ENCODE data around the gene SIK3. TPM values are rescaled to one million over a fixed set of nuclear protein-coding genes. Genes with fewer than 3 reads are reported as not detected.

The SIK3 gene
- total and polyA plus RNA-seq, 12 donors, result 11.7 to 176 (median 25.2) TPM

DNA sequence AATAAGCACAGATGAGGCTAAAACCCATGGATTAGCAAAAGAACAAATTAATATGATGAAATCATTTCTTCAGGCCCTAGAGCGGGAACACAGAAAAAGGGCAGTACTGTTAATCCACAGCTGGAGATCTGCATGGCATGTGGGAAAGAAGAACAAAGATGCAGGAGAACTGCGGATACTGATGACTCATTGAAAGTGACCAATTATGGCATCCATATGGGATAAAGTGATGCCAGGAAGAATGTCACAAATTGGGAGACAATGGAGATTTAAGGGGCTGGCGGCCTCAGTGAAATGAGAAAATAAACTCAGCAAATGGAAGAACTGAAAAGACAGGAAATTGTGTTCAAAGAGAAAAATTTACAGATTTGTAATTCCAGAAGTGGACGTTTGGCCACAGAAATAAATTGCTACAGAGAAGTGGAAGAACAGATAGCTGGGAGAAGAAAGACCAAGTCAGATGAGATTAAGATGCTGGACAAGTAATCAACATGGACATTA lies 39.4 kb downstream of the SIK3 start:
- H3K4me1 ChIP-seq (replicated peaks in 1 of 2), result peaks cover 0 to 15% of the 10 kb centered on the region in 2 donors
- intact Hi-C loops (cut with DNase I), result no loop called here
- DNase-seq, result no peak
- 73 to 81% (median 78%) methylated on average over 4 of the region's 4 CpGs for WGBS, 4 donors
- H3K27me3 ChIP-seq, result no peaks in the 10 kb centered on the region
- no peak for TF ChIP-seq CTCF (IDR thresholded peaks at IDR 0.05)
- no peak for TF ChIP-seq POLR2A (IDR thresholded peaks at IDR 0.05)
- H3K27ac ChIP-seq, result no peak overlapping the region
- H3K4me3 ChIP-seq, result no peak overlapping the region
- no peaks in the 10 kb centered on the region for H3K9me3 ChIP-seq (replicated peaks in 1 of 3)
- H3K36me3 ChIP-seq (replicated peaks in 1 of 2), result no peaks in the 10 kb centered on the region

DNA sequence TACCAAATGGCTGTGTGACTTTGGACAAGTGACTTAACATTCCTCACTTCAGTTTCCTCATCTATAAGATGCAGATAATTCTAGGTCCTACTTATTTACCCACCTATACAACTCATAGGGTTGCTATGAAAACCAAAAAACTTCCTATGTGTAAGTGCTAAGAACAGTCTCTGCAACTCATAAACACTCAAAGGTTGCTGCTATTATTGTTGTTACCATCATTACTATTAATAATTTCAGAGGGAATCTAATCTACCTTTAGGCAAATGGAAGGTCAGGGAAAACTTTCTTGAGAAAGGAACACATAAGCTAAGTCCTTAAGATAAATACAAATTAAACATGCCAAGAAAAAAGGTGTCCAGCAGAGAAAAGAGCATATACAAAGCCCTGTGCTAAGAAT lies 40.5 kb downstream of the SIK3 start:
- Histone ChIP-seq H3K27ac (no peak overlapping the region), H3K36me3 (replicated peaks in 1 of 2) (no peaks in the 10 kb centered on the region), H3K4me3 (no peak overlapping the region), H3K27me3 (no peaks in the 10 kb centered on the region), H3K9me3 (replicated peaks in 1 of 3) (no peaks in the 10 kb centered on the region), H3K4me1 (replicated peaks in 1 of 2) (peaks cover 0 to 12% of the 10 kb centered on the region in 2 donors)
- no peak for DNase-seq
- TF ChIP-seq POLR2A (IDR thresholded peaks at IDR 0.05) (no peak), CTCF (IDR thresholded peaks at IDR 0.05) (no peak)
- intact Hi-C loops (cut with DNase I), result no loop called here

DNA sequence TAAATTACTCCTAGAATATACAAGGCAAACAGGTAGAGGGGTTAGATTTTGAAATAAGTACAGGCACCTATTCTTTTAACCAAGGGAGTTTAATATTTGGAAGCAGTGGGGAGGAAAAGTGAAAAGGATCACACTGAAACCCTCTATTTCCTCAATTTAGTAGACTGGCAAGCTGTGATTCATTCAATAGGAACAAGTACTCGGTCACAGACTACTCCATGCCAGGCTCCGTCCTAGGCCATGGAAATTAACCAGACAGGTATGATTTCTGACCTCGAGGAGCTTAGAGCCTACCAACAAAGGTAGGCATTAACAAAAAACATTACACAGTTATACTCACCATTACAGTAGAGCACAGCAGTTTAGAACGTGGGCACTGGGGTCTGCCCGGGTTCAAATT lies 40.9 kb downstream of the SIK3 start:
- intact Hi-C loops (cut with DNase I), result no loop called here
- no peak for TF ChIP-seq CTCF (IDR thresholded peaks at IDR 0.05)
- TF ChIP-seq POLR2A (IDR thresholded peaks at IDR 0.05), result no peak
- H3K36me3 ChIP-seq (replicated peaks in 1 of 2), result no peaks in the 10 kb centered on the region
- 91 to 95% (median 93%) methylated on average over 5 of the region's 5 CpGs for WGBS, 4 donors
- H3K27me3 ChIP-seq, result no peaks in the 10 kb centered on the region
- H3K27ac ChIP-seq, result no peak overlapping the region
- peaks cover 0 to 12% of the 10 kb centered on the region in 2 donors for H3K4me1 ChIP-seq (replicated peaks in 1 of 2)
- no peak overlapping the region for H3K4me3 ChIP-seq
- no peak for DNase-seq
- H3K9me3 ChIP-seq (replicated peaks in 1 of 3), result no peaks in the 10 kb centered on the region

- TF ChIP-seq CTCF (IDR thresholded peaks at IDR 0.05) (no peak), POLR2A (IDR thresholded peaks at IDR 0.05) (no peak)
- WGBS, 4 donors, result 90 to 96% (median 92%) methylated on average over 5 of the region's 5 CpGs
Observed at GRCh38 chr11:117055469-117055868, 42.8 kb downstream of the SIK3 start.

More at GRCh38 chr11:117055469-117055868, 42.8 kb downstream of the SIK3 start:
- no peaks in the 10 kb centered on the region for H3K36me3 ChIP-seq (replicated peaks in 1 of 2)
- intact Hi-C loops (cut with DNase I), result no loop called here
- no peak for DNase-seq
- peaks cover 0 to 12% of the 10 kb centered on the region in 2 donors for H3K4me1 ChIP-seq (replicated peaks in 1 of 2)
- H3K27ac ChIP-seq, result no peak overlapping the region
- no peak overlapping the region for H3K4me3 ChIP-seq
- H3K27me3 ChIP-seq, result no peaks in the 10 kb centered on the region
- no peaks in the 10 kb centered on the region for H3K9me3 ChIP-seq (replicated peaks in 1 of 3)

Data from adrenal gland (tissue), 12 donors.